Suprapubic skin (tissue), 4 donors: ENCODE results near the gene BPIFB2. TPM values are rescaled to one million over a fixed set of nuclear protein-coding genes. Genes with fewer than 3 reads are reported as not detected.

Source experiments
- DNase-seq, 2 donors: peaks; one replicate each; pipeline ENCODE4 v3.0.0-alpha.2; 2019; ENCODE audit warnings: low spot score in 2 of 2
- H3K27ac ChIP-seq: fragments of 200-600 bp; sonication (generic); one replicate; pipeline ENCODE4 v1.5.1; 2019
- H3K27me3 ChIP-seq: fragments of 200-600 bp; sonication (generic); one replicate; pipeline ENCODE4 v1.5.1; 2019
- H3K36me3 ChIP-seq: fragments of 200-600 bp; sonication (generic); one replicate; pipeline ENCODE4 v1.5.1; 2019
- H3K4me1 ChIP-seq: fragments of 200-600 bp; sonication (generic); one replicate; pipeline ENCODE4 v1.5.1; 2019
- H3K4me3 ChIP-seq: fragments of 200-600 bp; sonication (generic); one replicate; pipeline ENCODE4 v1.5.1; 2019; ENCODE audit warnings: mild to moderate bottlenecking
- H3K9me3 ChIP-seq: fragments of 200-600 bp; sonication (generic); one replicate; pipeline ENCODE4 v1.5.1; 2019
- CTCF ChIP-seq, 2 donors: fragments of 200-600 bp in 1 of 2; fragments of 450-650 bp in 1 of 2; sonication (generic) in 1 of 2; IDR thresholded peaks; one replicate each; pipeline ENCODE4 v1.5.1; 2016 to 2019; ENCODE audit warnings: antibody characterized with exemption in 2 of 2, mild to moderate bottlenecking in 1 of 2, moderate library complexity in 1 of 2
- EP300 ChIP-seq: sonication (generic); formaldehyde crosslinking; IDR thresholded peaks from one replicate; pipeline ENCODE4 v1.6.1; 2017; ENCODE audit warnings: antibody characterized with exemption
- POLR2A ChIP-seq, 2 donors: fragments of 450-650 bp; IDR thresholded peaks; one replicate each; pipeline ENCODE4 v1.6.1; 2017; ENCODE audit warnings: antibody characterized with exemption in 2 of 2, mild to moderate bottlenecking in 2 of 2, moderate library complexity in 2 of 2
- POLR2AphosphoS5 ChIP-seq, 3 donors: sonication (generic); formaldehyde crosslinking; IDR thresholded peaks; one replicate each; pipeline ENCODE4 v1.6.1; 2017; ENCODE audit warnings: antibody characterized with exemption in 3 of 3
- WGBS: methylation state at CpG from one replicate; pipeline ENCODE4 v1.1.5; 2018; 5-methylcytosine and 5-hydroxymethylcytosine counted together
- total RNA-seq, 4 donors: library from RNA; depleted of rRNA; stranded (reverse); fragments of >200 nt; gene quantifications; one replicate each; pipeline ENCODE4 v1.1.0, GENCODE V29; 2016

BPIFB2 gene
- total RNA-seq, 4 donors from 2014 or later = not detected

DNA sequence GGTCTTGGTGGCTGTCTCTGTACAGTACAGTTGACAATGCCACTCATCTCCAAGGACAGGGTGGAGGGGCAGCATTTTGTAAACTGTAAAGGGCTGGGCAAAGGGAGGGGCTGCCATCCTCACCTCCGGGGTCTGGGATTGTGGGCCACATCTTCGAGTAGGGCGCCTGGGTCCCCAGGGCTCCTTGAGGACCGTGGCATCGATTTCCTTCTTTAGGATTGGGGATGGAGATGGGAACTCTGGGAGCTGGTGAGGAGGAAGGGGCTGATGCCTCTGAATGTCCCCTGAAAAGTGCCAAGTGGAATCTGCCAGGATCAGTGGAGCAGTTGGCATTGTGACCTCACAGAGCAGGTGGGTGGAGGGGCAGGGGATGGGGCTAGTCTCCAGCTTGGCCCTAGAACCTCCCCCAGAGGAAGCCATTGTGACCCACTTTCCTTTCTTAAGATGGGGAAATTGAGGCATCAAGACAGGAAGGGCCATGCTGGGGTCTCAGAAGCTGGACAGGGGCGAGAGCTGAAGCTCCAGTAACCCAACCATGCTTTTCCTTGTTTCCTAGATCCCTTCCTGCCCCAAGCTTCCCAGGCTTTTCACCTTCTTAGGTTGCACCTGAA, 3.3 kb upstream of the BPIFB2 start, which contains the start of gene SUN5:
Gene SUN5, minus strand, starts transcription at position 293 of the 611 bp plus-strand sequence. Its CDS starts 93 bp downstream, at position 200.
- peaks cover 5% of the 10 kb centered on the region for H3K9me3 ChIP-seq
- WGBS = 79% methylated on average over 6 of the region's 6 CpGs
- no peak for DNase-seq

GRCh38 chr20:33005132-33005566, 2.4 kb upstream of the BPIFB2 start:
- TF ChIP-seq EP300 (no peak), POLR2AphosphoS5 (IDR thresholded peaks at IDR 0.05) (no peak), CTCF (IDR thresholded peaks at IDR 0.05) (no peak), POLR2A (IDR thresholded peaks at IDR 0.05) (no peak)
- no peak for DNase-seq
- H3K27ac ChIP-seq = no peak overlapping the region
- H3K9me3 ChIP-seq = peaks cover 5% of the 10 kb centered on the region
- no peaks in the 10 kb centered on the region for H3K36me3 ChIP-seq
- WGBS = 62% methylated on average over 4 of the region's 4 CpGs
- H3K4me3 ChIP-seq = no peak overlapping the region
- H3K27me3 ChIP-seq = no peaks in the 10 kb centered on the region
- no peaks in the 10 kb centered on the region for H3K4me1 ChIP-seq

More for the DNA sequence above, 3.3 kb upstream of the BPIFB2 start, which contains the start of gene SUN5:
- Histone ChIP-seq H3K4me1 (no peaks in the 10 kb centered on the region), H3K4me3 (no peak within 1 kb of the TSS), H3K27ac (no peak within 1 kb of the TSS), H3K36me3 (no peaks in the 10 kb centered on the region), H3K27me3 (no peaks in the 10 kb centered on the region)
- no peak for TF ChIP-seq POLR2A (IDR thresholded peaks at IDR 0.05)
- TF ChIP-seq EP300 = no peak
- no peak for TF ChIP-seq CTCF (IDR thresholded peaks at IDR 0.05)
- TF ChIP-seq POLR2AphosphoS5 (IDR thresholded peaks at IDR 0.05) = no peak

DNA sequence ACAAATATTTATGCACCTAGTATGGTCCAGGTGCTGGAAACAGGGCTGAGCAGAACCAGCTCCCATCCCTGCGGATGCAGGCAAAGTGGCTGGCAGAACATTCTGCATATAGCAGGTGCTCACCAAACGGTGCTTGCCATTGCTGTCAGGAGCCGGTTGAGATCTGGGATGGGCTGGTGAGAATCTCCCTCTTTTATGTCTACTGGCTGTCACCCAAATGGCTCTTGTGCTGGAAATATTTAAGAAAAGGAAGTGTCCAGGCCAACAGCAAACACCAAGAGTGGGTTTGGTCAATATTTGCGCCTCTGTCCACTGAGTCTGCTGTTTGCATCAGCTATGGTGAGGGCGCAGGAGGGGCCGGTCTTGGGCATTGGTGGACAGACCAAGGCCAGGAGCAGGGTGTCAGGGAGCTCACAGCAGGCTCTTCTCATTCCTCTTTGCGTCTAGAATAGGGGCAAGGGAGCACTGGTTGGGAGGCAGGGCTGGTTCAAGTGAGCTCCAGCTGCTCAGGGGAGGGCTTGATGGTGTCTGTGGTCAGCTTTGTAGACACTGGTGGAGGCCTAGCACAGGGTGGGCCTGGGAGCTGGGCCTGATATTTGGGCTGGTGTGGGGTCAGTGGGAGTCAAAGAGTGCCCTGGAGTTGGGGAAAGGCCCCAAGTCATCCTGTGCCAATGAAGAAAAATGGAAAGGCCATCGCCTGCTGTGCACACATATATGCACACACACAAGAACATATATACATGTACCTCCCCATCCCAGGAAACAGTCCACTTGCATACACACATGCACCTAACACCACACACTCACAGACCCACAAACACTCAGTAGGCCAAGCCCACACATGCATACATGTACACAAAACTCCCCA, 1.4 kb upstream of the BPIFB2 start:
- H3K4me3 ChIP-seq = no peak overlapping the region

DNA sequence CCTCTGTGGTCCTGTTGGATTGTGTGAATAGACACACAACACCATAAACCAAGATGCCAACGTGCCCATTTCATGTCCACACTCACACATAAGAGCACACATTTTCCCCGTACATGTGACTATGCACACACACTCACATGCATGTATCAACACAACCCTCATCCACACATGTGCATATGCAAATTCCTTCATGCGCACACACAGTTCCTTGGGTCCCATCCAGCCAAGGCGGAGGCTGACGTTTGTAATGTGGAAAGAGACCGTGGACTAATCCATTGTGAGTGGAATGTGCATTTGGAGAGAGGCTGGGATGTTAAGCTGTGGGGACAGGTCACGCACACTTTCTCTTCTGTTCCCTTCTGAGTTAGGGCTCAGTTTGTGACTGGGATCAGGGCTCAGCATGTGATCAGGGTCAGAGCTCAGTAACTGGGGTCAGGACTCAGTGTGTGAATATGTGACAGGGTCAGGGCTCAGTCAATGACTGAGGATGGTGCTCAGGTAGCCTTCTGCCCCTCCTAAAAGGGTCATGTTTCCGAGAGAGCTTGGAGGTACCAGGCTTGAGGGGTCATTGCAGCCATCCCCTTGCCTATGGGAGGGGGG, 628 bp upstream of the BPIFB2 start:
- TF ChIP-seq EP300 (no peak), POLR2A (IDR thresholded peaks at IDR 0.05) (no peak), CTCF (IDR thresholded peaks at IDR 0.05) (no peak)
- Histone ChIP-seq H3K36me3 (no peaks in the 10 kb centered on the region), H3K4me3 (no peak overlapping the region), H3K27me3 (peaks cover 6% of the 10 kb centered on the region), H3K4me1 (no peaks in the 10 kb centered on the region), H3K27ac (no peak overlapping the region), H3K9me3 (peaks cover 5% of the 10 kb centered on the region)
- DNase-seq = no peak
- 84% methylated on average over 8 of the region's 8 CpGs for WGBS

More for the DNA sequence above, 1.4 kb upstream of the BPIFB2 start:
- H3K9me3 ChIP-seq = peaks cover 5% of the 10 kb centered on the region
- H3K27me3 ChIP-seq = peaks cover 6% of the 10 kb centered on the region
- no peak overlapping the region for H3K27ac ChIP-seq
- H3K36me3 ChIP-seq = no peaks in the 10 kb centered on the region
- 77% methylated on average over 8 of the region's 8 CpGs for WGBS
- TF ChIP-seq POLR2AphosphoS5 (IDR thresholded peaks at IDR 0.05) = no peak
- TF ChIP-seq EP300 = no peak
- TF ChIP-seq CTCF (IDR thresholded peaks at IDR 0.05) = no peak
- no peak for TF ChIP-seq POLR2A (IDR thresholded peaks at IDR 0.05)
- H3K4me1 ChIP-seq = no peaks in the 10 kb centered on the region
- DNase-seq = no peak
